SK-N-SH treated with all-trans-retinoic acid at 6 μM for 48 hours (cell line): Measurements from ENCODE around the gene OPHN1.

Experiments
- ATAC-seq: fragments of 200-7000 bp; cut with Tn5 transposase; 3 replicates; pipeline ENCODE4 v1.9.1; 2020; ENCODE audit warnings: mild to moderate bottlenecking, moderate library complexity
- ARNTL ChIP-seq: fragments of 450-650 bp; formaldehyde crosslinking; IDR thresholded peaks from 2 replicates; pipeline ENCODE4 v1.5.0; 2020; ENCODE audit warnings: low read depth, mild to moderate bottlenecking, moderate library complexity, borderline replicate concordance
- BACH2 ChIP-seq: fragments of 250-450 bp; sonication (Bioruptor Pico); IDR thresholded peaks from 2 replicates; pipeline ENCODE4 v1.9.0; 2021; ENCODE audit warnings: mild to moderate bottlenecking, borderline replicate concordance
- CREB5 ChIP-seq: fragments of 250-450 bp; sonication (Bioruptor Pico); IDR thresholded peaks from 2 replicates; pipeline ENCODE4 v1.5.1; 2020; ENCODE audit warnings: low read depth, mild to moderate bottlenecking, moderate library complexity
- CSDC2 ChIP-seq: fragments of 250-450 bp; sonication (Bioruptor Pico); IDR thresholded peaks from 2 replicates; pipeline ENCODE4 v1.5.0; 2020; ENCODE audit warnings: mild to moderate bottlenecking, moderate library complexity
- CSRNP3 ChIP-seq: fragments of 250-450 bp; sonication (Bioruptor Pico); IDR thresholded peaks from 2 replicates; pipeline ENCODE4 v1.5.1; 2021; ENCODE audit warnings: mild to moderate bottlenecking, moderate library complexity
- ESRRG ChIP-seq: fragments of 250-450 bp; sonication (Bioruptor Pico); IDR thresholded peaks from 2 replicates; pipeline ENCODE4 v1.6.1; 2021; ENCODE audit warnings: mild to moderate bottlenecking
- GLIS3 ChIP-seq: fragments of 250-450 bp; sonication (Bioruptor Pico); IDR thresholded peaks from 2 replicates; pipeline ENCODE4 v1.5.0; 2020; ENCODE audit warnings: mild to moderate bottlenecking, moderate library complexity
- ISL1 ChIP-seq: fragments of 250-450 bp; sonication (Bioruptor Pico); IDR thresholded peaks from 2 replicates; pipeline ENCODE4 v2.1.2; 2022; ENCODE audit warnings: mild to moderate bottlenecking, moderate library complexity
- OSR1 ChIP-seq: fragments of 250-450 bp; sonication (Bioruptor Pico); IDR thresholded peaks from 2 replicates; pipeline ENCODE4 v1.8.0; 2022; ENCODE audit warnings: moderate library complexity, mild to moderate bottlenecking, inconsistent platforms
- PPARA ChIP-seq: fragments of 250-450 bp; sonication (Bioruptor Pico); IDR thresholded peaks from 2 replicates; pipeline ENCODE4 v1.5.0; 2020; ENCODE audit warnings: mild to moderate bottlenecking, borderline replicate concordance
- RARB ChIP-seq: fragments of 250-450 bp; sonication (Bioruptor Pico); IDR thresholded peaks from 2 replicates; pipeline ENCODE4 v1.8.0; 2021; ENCODE audit warnings: mild to moderate bottlenecking, moderate library complexity
- SNAI2 ChIP-seq: fragments of 250-450 bp; sonication (Bioruptor Pico); IDR thresholded peaks from 2 replicates; pipeline ENCODE4 v1.5.0; 2020; ENCODE audit warnings: mild to moderate bottlenecking, moderate library complexity
- TCF4 ChIP-seq: fragments of 250-450 bp; sonication (Bioruptor Pico); IDR thresholded peaks from 2 replicates; pipeline ENCODE4 v1.8.0; 2021; ENCODE audit warnings: mild to moderate bottlenecking, moderate library complexity, borderline replicate concordance
- TOX ChIP-seq: fragments of 250-450 bp; sonication (Bioruptor Pico); IDR thresholded peaks from 2 replicates; pipeline ENCODE4 v1.8.0; 2021; ENCODE audit warnings: mild to moderate bottlenecking, moderate library complexity, borderline replicate concordance
- TSHZ2 ChIP-seq: fragments of 250-450 bp; sonication (Bioruptor Pico); IDR thresholded peaks from 2 replicates; pipeline ENCODE4 v1.5.0; 2020; ENCODE audit warnings: mild to moderate bottlenecking, moderate library complexity
- ZC3H10 ChIP-seq: fragments of 250-450 bp; sonication (Bioruptor Pico); IDR thresholded peaks from 2 replicates; pipeline ENCODE4 v1.5.1; 2021; ENCODE audit warnings: mild to moderate bottlenecking, moderate library complexity
- ZFP3 ChIP-seq: fragments of 250-450 bp; sonication (Bioruptor Pico); IDR thresholded peaks from 2 replicates; pipeline ENCODE4 v1.5.0; 2020; ENCODE audit warnings: mild to moderate bottlenecking, moderate library complexity
- ZFP30 ChIP-seq: fragments of 450-650 bp; formaldehyde crosslinking; IDR thresholded peaks from 2 replicates; pipeline ENCODE4 v1.5.0; 2022; ENCODE audit warnings: mild to moderate bottlenecking, moderate library complexity
- ZNF565 ChIP-seq: fragments of 450-650 bp; formaldehyde crosslinking; conservative IDR thresholded peaks from 2 replicates; pipeline ENCODE4 v1.5.0; 2020; ENCODE audit warnings: low read depth, mild to moderate bottlenecking, moderate library complexity
- ZNF70 ChIP-seq: fragments of 450-650 bp; formaldehyde crosslinking; IDR thresholded peaks from 2 replicates; pipeline ENCODE4 v1.5.0; 2020; ENCODE audit warnings: mild to moderate bottlenecking, moderate library complexity
- ZNF8 ChIP-seq: fragments of 450-650 bp; formaldehyde crosslinking; IDR thresholded peaks from 2 replicates; pipeline ENCODE4 v1.5.0; 2020; ENCODE audit warnings: mild to moderate bottlenecking, moderate library complexity

Gene OPHN1

GRCh38 chrX:68185161-68185560, 248.1 kb downstream of the OPHN1 start:
- TF ChIP-seq TSHZ2 (no peak), CSDC2 (CRISPR knock-in tag) (no peak), ZNF70 (CRISPR knock-in tag) (no peak), TOX (no peak), PPARA (no peak), CREB5 (CRISPR knock-in tag) (no peak), ZNF565 (CRISPR knock-in tag) (no peak), ZNF8 (CRISPR knock-in tag) (no peak), RARB (no peak), OSR1 (CRISPR knock-in tag) (no peak), TCF4 (CRISPR knock-in tag) (no peak), ARNTL (no peak), BACH2 (CRISPR knock-in tag) (no peak), ZFP3 (CRISPR knock-in tag) (no peak), CSRNP3 (no peak)

GRCh38 chrX:68183612-68184214, 249.6 kb downstream of the OPHN1 start:
- no peak for TF ChIP-seq ZNF8 (CRISPR knock-in tag)
- no peak for TF ChIP-seq ISL1 (CRISPR knock-in tag)
- no peak for TF ChIP-seq PPARA
- TF ChIP-seq ESRRG (CRISPR knock-in tag): no peak
- no peak for TF ChIP-seq CSRNP3
- no peak for TF ChIP-seq CREB5 (CRISPR knock-in tag)
- TF ChIP-seq TOX: no peak
- no peak for TF ChIP-seq TCF4 (CRISPR knock-in tag)
- no peak for TF ChIP-seq ZFP30
- no peak for TF ChIP-seq ARNTL
- no peak for TF ChIP-seq ZNF70 (CRISPR knock-in tag)
- no peak for TF ChIP-seq GLIS3 (CRISPR knock-in tag)
- no peak for TF ChIP-seq TSHZ2
- no peak for TF ChIP-seq ZC3H10 (CRISPR knock-in tag)
- no peak for TF ChIP-seq CSDC2 (CRISPR knock-in tag)
- no peak for TF ChIP-seq SNAI2
- TF ChIP-seq OSR1 (CRISPR knock-in tag): no peak
- TF ChIP-seq, all 23 proteins: peak for 0
- ATAC-seq: peak; percentile 74

More at GRCh38 chrX:68185161-68185560, 248.1 kb downstream of the OPHN1 start:
- ATAC-seq: no peak; the same call in 2 of the 3 replicates
